Stimulated activated CD4-positive, alpha-beta T cell treated with anti-CD3 and anti-CD28 coated beads, Interleukin-12 subunit alpha, Interleukin-12 subunit beta, amount 100 ng/mL, for 48 hours (primary cell): ENCODE measurements around the gene NUTM2D.
"Not testable (repeated sequence)": the region's sequence is repeated elsewhere in the genome, so short reads cannot be mapped to it uniquely, and the experiment has no call there.

Source experiments
- DNase-seq, 3 donors: peaks; one replicate each; pipeline ENCODE4 v3.0.0-alpha.2; 2020; ENCODE audit warnings: low read depth in 2 of 3, low spot score in 1 of 3

Gene NUTM2D, protein sequence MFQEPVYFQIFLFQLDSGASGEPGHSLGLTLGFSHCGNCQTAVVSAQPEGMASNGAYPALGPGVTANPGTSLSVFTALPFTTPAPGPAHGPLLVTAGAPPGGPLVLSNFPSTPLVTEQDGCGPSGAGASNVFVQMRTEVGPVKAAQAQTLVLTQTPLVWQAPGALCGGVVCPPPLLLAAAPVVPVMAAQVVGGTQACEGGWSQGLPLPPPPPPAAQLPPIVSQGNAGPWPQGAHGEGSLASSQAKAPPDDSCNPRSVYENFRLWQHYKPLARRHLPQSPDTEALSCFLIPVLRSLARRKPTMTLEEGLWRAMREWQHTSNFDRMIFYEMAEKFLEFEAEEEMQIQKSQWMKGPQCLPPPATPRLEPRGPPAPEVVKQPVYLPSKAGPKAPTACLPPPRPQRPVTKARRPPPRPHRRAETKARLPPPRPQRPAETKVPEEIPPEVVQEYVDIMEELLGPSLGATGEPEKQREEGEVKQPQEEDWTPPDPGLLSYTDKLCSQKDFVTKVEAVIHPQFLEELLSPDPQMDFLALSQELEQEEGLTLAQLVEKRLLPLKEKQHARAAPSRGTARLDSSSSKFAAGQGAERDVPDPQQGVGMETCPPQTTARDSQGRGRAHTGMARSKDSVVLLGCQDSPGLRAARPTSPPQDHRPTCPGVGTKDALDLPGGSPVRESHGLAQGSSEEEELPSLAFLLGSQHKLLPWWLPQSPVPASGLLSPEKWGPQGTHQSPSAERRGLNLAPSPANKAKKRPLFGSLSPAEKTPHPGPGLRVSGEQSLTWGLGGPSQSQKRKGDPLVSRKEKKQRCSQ

DNA sequence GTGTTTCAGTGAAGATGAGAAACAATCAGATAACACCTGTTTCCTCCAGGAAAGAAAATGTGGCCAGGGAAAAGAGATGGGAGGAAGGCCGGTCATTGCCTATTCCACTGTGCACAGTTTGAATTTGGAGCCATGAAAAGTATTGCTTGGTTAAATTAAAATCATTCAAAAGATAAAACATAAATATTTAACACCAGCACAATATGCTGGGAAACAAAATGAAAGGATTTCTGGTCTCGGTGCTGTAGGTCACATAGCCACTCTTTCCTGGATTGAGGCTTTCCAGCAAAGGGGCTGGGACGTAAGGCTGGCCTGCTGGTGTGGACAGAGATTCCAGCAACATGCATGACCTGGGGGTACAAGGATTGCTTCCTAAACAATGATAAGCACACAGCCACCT lies at the start of gene NUTM2D:
TSS of gene NUTM2D (plus strand) at position 301 of the 400 bp plus-strand sequence. CDS start 522 bp downstream, outside the sequence.
- not testable (repeated sequence) for DNase-seq

DNA sequence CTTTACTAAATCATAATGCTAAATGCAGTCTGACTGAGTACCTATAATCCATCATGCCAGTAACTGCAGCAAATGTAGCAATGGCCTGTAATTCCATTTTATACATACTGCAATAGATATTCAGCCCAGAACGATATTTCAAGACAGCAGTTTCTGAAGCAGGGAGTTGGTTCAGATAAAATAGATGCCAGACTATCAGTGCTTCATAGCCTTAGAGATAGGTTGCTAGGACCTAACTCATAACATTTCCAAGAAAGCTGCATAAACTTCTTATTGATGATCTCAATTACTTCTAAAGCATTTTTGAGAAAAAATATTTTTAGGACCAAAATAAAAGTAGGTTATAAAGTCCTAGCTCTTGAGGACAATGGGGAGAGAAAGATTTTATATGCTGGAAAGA lies 48.8 kb upstream of the NUTM2D start:
- not testable (repeated sequence) for DNase-seq

DNA sequence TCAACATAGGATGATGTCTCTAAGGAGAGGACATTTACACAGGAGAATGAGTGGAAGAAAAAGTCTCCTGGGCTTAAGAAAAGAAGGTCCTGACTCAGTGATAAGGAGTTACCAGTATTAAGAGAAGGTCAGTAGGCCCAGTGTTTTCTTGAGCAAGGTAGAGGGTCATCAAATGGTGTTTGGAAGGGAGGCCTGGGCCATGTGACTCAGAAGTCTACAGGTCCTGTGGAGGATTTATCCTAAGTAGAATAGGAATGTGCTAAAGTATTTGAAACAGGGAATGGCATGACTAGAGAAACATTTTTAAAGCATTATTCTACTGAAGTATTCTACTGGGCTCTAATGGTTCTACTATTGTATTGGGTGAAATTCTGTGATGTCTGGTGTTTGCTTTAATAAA lies 47.9 kb upstream of the NUTM2D start:
- DNase-seq, result not testable (repeated sequence)

DNA sequence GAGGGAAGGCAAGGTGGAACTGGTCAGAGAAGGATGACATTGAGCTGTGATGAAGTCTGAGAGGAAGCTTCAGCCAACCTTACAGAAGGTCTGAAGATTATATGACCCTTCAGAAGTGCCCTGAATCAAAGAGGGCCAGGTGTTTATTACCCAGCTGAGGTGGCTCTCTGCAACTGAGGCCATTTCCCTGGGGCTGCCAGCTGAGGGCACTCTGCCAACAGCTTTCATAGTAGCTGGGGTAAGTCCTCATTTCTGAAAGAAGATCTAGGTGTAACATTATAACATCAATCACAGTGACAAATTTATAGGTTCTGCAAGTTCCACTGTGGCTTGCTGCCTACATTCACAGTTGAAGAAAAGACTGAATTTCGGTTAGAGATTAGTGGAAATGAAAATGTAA lies 46.0 kb upstream of the NUTM2D start:
- not testable (repeated sequence) for DNase-seq

DNA sequence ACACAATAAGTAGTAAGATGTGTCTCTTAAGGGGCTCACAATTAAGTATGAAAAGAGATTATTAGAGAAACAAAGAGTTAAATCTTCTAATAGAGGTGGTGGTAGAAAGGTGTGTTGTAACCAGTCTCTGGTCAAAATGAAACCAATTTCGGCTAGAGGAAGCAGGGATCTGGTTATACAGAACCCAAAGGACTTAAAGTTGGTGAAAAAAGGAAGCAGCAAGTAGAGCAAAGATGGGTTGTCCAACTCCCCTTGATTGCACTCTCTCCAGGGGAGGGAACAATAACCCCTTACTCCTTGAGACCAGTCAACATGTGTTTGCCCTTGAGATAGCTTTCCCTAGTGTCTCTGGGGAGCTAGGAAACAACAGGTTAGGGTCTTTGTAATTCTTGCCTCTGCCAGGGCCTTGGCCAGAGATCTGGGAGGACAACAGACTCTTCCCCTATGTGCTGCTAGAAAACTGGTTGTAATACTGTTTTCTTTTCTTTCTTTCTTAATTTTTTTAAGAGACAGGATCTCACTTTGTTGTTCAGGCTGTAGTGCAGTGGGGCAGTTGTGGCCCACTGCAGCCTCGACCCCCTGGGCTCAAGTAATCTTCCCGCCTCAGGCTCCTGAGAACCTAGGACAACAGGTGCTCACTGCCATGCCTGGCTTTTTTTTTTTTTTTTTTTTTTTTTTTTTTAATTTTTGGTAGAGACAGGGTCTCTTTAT lies 43.7 kb upstream of the NUTM2D start:
- not testable (repeated sequence) for DNase-seq

DNA sequence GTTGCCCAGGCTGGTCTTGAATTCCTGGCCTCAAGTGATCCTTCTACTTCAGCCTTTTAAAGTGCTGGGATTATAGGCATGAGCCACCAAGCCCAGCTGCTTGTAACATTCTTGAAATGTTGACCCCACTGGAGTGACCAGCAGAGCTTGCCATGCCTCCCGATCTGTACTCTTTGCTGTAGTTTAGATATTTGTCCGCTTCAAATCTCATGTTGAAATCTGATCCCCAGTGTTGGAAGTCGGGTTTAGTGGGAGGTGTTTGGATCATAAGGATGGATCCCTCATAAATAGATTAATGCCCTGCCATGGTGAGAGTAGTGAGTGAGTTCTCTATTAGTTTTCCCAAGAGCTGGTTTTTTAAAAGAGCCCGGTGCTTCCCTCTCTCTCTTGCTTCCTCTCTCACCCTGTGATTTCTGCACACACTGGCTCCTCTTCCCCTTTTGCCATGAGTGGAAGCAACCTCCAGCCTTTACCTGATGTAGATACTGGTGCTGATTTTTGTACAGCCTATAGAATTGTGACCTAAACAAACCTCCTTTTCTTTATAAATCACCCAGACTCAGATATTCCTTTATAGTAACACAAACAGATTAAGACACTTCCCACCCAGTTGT lies 43.1 kb upstream of the NUTM2D start:
- DNase-seq, result not testable (repeated sequence)

DNA sequence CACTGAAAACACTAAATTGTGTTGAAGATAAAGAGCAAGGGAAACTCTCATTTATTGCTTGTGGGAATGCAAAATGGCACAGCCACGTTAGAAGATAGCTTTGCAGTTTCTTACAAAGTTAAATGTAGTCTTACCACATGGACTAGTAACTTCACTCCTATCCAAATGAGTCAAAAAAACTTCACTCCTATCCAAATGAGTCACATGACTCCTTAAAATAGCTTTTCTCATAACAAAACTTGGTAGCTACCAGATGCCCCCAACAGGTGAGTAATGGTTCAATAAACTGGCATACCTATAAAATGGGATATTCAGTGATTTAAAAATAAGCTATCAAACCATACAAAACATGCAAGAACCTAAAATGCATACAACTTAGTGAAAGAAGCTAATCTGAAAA lies 36.0 kb upstream of the NUTM2D start:
- DNase-seq, result not testable (repeated sequence)

DNA sequence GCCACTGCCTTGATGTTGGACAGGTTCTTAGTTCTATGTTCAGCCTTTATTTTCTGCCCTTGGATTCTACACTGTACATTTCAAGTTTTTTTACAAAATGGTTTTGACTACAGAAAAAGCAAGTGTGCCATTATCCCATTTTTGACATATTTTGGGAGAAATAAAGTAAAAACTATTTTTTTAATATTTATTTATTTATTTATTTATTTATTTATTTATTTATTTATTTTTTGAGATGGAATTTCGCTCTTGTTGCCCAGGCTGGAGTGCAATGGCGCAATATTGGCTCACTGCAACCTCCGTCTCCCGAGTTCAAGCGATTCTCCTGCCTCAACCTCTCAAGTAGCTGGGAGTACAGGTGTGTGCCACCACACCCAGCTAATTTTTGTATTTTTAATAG lies 33.0 kb upstream of the NUTM2D start:
- not testable (repeated sequence) for DNase-seq

DNA sequence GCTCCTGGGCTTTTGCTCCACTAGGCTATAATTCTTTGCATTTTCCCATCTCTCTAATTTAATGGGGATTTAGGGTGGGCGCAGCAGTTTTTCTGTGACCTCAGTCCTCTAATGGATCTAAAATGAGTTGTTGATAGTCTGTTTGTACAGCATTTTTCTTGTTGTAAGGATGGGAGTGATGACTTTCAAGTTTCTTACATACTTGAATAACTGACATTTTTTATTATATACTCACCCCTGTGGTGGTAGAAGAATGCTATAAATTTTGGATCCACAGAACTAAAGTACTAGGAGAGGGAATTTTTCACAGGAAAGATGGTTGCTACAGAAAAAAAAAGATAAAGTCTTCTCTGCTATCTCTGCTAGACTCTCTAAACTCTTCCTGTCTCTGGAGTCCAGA lies 29.6 kb upstream of the NUTM2D start:
- DNase-seq, result not testable (repeated sequence)

DNA sequence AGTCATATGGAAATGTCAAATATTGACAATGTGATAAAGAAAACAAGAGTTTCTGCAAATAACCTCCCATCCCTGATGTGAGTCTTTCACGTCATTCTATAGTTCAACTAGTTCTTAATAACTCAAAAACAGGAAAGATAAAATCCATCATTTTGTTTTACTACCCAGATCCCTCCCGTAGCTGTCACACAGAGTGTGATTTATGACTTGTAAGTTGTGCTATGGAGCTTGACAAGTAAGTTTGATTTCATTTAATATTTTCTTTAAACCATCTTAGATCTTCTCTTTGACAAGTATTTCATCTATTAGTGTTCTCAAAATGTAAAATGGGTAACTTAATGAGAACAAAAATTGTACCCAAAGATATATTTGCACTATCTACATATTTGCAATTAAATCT lies 28.4 kb upstream of the NUTM2D start:
- not testable (repeated sequence) for DNase-seq

DNA sequence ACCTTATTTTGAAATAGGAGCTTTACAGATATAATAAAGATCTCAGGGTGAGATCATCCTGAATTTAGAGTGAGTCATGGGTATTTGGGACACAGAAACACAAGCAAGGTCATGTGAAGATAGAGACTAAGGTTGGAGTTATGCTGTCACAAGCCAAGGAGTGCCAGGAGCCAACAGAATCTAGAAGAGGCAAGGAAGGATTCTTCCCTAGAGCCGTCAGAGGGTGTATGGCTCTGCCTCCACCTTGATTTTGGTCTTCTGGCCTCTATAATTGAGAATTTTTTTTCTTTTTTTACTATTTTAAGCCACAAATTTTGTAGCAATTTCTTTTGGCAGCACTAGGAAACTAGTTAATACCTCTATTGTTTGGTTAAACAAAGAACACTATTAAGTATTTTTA lies 24.9 kb upstream of the NUTM2D start:
- not testable (repeated sequence) for DNase-seq

DNA sequence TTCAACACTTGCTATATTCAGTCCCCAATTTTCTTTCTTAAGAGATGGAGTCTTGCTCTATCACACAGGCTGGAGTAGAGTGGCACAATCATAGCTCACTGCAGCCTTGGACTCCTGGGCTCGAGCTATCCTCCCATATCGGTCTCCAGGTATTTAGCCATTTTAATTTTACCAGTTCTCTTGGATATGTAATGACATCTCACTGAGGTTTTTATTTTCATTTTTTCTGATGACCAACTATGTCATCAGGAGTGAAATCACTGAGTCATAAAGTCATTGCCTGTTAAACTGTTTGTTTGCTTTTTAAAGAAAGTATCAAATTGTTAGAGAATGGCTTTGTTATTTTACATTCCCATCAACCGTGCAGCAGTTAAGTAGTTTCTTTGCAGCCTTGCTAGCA lies 17.1 kb upstream of the NUTM2D start:
- DNase-seq, result not testable (repeated sequence)

DNA sequence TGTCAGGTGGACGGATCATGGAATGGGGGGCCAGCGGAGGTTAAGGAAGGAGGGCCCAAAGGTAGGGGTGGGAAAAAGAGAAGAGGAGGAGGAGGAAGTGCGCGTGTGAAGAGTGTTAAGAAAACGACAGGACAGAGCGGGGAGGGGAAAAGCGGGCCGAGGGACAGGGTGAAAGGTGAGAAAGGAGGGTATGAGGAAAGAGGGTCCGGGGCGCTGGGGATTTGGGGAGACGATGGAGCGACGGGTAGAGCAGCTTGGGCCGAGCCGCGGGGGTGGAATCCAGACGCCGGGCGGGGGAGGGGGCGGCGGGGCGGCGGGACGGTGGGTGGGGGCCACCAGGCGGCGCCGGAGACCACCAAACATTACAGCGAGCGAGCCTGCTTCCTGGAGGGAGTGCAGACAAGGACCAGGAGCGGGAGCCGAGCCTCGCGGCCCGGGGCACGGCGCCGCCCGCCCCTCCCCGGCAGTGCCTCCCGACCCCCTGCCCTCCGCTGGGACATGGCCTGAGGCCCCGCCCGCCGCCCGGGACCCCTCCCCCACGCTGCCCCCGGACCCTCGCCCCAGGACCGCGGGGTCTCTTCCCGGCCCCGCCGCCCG lies 15.9 kb upstream of the NUTM2D start:
- not testable (repeated sequence) for DNase-seq

DNA sequence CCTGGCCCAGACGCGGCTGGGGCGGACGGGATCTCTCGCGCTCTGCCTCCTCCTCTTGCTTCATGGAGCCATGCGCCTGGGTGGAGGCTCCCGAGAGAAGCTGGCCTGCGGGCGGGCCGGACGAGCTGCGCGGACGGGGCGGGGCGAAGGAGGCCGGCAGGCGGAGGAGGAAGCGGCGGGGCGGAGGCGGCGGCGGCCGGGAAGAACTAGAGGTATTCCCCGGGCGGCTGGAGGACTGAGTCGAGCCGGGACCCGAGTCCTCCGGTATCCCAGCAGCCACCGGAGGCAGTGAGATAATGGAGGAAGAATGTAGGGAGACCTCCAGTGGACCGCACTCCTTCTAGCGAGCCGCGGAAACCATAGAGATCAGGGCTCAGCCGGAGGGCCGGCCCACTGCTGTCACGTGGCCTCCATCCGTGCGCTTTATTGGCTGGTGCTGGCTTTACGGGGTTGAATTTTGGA lies 15.3 kb upstream of the NUTM2D start:
- DNase-seq, result peak; percentile 63 to 74 (median 69)

DNA sequence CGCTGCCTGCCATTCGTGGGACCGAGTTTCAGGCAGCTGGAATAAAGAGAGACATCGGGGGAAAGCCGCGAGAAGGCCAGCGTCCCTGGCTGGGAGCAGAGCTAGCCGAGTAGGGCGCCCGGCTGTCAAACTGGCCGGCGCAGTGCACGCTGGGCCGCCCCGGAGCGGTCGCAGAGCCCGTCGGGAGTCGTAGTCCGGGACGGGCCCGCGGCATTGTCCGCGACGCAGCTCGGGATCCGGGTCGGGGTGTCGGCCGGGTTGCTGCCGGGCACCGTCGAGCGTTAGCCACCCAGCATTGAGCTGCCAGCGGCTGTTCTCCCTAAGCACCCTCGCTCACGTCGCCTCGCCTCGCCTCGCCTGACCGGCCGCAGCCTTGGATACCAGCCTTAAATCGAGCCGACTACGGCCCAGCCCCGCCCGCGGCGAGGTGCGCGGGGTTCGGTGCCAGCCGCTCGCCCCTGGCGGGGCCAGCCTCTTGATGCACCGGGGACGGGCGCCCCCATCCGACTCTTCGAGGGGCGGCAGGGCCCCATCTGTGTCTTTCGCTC lies 14.8 kb upstream of the NUTM2D start:
- DNase-seq, result peak; percentile 52 to 74 (median 61)

DNA sequence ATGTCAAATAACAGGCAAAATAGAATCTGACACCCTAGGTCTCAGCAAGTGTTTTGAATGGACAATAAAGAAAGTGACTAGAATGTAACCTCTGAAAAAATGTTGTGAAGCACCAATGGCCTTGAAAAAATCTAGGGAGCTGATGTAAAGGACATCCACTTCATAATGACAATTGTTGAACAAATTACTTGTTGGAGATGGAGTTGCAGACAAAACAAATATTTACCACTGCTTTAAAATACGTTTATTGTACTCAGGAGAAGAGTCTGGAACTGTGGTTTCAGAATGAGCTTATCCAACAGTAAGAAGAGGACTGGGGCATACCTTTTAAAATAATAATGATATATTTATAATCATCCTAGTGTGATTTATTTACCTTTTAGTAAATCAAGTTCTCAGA lies 11.8 kb upstream of the NUTM2D start:
- not testable (repeated sequence) for DNase-seq

DNA sequence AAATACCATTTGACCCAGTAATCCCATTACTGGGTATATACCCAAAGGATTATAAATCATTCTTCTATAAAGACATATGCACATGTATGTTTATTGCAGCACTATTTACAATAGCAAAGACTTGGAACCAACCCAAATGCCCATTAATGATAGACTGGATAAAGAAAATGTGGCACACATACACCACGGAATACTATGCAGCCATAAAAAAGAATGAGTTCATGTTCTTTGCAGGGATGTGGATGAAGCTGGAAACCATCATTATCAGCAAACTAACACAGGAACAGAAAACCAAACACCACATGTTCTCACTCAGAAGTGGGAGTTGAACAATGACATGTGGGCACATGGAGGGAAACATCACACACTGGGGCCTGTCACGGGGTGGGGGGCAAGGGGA lies 7.4 kb upstream of the NUTM2D start:
- DNase-seq, result not testable (repeated sequence)

DNA sequence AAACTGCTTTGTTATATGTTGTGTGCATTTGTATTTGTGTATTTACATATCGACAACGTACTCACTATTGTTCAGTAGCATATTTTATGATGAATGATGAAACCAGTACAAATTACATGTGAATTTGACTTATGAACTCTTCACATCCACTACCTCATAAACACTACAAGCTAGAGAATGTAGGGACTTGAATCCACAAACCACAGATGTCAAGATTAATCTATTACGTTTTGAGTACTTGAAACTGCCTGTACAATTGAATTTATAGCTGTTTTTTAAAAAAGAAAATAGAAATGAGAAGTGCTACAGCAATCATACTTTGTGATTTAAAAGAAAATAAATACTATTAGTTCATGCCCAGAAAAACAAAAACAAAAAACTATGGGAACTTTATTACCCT lies 4.7 kb upstream of the NUTM2D start:
- DNase-seq, result not testable (repeated sequence)

DNA sequence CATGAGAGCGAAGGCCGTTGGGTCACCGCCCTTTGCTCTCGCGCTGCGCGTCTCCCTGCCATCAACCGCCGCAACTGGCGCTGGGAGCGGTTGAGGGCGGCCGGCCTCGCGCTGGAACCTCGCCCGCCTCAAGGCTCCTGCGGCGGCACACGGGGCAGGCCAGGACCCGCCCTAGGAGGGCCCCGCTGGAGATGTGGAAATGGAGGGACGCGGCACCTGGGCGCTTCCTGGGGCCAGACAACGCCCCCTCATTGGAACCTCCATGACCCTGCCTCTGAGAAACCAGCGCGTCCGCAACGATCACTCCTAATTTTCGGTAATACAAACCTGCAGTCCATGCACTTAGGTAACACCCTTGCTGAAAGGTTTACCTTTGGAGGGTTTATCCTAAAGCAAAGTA lies 2.4 kb upstream of the NUTM2D start:
- not testable (repeated sequence) for DNase-seq

DNA sequence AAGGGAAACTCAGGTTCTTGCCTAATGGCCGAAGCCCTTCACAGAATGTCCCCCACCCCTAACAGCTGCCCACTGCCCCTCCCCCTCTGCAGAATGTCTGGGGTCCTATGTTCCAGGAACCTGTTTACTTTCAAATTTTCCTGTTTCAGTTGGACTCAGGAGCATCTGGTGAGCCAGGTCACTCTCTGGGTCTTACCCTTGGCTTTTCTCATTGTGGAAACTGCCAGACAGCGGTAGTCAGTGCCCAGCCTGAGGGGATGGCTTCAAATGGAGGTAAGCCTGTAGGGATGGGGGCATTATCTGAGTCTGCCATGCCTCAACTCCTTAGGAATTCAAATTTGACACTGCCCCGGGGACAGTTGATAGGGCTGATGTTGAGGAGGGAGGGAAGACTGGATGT lies 615 bp downstream of the NUTM2D start:
- DNase-seq, result not testable (repeated sequence)
